T-helper 2 cell treated with Interferon-gamma antibody and Interleukin-4, amounts not matched to agents 100 ng/mL and 5 ng/mL, for 36 hours (primary cell): ENCODE data around the gene IPO11. TPM values are rescaled to one million over a fixed set of nuclear protein-coding genes. Genes with fewer than 3 reads are reported as not detected.

Experiments
- intact Hi-C: fragments of 100-400 bp; cut with micrococcal nuclease; formaldehyde crosslinking; loops from one replicate; pipeline ENCODE4 v1.15.1; 2023
- total RNA-seq: library from RNA; stranded (reverse); gene quantifications from 2 replicates; pipeline ENCODE4 v1.2.3, GENCODE V29; 2022

Gene IPO11
- total RNA-seq, 1 donor from 2014 or later: 33.7 TPM

- intact Hi-C loops: no loop called here
Measured at GRCh38 chr5:62568143-62568542, 155.6 kb downstream of the IPO11 start.

- intact Hi-C loops: no loop called here
Measured at GRCh38 chr5:62568800-62569432, 156.4 kb downstream of the IPO11 start.

DNA sequence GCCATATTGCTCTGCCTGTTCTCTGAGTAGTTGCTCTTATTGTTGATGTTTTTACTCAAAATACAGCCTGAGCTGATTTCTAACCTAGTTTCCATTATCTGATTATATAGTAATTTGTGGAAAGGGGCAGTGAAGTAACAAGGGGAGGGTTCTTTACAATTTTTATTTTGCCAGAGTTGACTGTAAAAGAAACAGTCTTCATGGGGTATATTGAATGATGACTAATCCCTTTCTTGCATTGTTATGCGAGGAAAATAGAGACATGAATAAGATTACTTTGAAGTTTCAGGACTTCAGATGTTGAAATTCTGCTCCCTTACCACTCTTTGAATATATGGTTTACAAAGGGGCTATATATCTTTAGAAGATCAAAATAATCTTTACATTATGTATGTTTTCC is 156.9 kb downstream of the IPO11 start:
- intact Hi-C loops: no loop called here

GRCh38 chr5:62572918-62573514 is 160.5 kb downstream of the IPO11 start:
- intact Hi-C loops: loop anchor here (10.0 kb wide), 1 partner anchor 88 kb away; no protein-coding TSS in a partner anchor

DNA sequence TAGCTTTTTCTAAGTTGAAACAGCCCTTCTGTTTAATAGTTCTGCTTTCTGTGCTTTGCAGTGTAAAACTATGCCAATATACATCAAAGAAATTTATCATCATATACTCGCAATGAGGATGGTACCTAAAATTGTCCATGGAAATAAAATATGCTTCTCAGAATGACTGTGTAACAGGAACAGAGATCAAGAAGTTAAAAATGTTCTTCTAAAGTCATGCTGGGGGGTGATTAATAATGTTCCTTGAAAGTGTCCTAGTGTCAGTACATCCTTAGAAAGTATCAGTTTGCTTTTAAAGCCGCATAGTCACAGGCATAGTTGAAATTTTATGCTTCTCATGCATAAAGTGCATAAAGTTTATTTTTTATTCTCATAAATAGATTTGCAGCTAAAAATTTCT is 162.0 kb downstream of the IPO11 start:
- intact Hi-C loops: loop anchor here (10.0 kb wide), 1 partner anchor 90 kb away; no protein-coding TSS in a partner anchor

DNA sequence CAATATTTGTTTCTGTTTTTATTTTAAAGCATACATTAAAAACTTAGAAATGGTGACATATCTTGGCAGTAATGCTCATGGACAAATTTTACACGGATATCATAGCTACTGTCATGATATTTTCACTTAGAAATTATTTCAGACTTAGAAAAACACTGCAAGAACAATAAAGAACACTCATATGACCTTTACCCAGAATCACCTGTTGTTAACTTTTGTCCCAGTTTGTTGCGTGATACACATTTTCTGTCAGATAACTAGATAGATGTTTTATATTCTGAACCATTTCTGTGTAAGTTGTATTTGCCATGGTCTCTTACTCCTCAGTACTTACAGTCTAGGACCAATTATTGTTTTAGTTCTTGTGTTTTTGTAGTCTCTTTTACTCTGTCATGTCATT is 162.5 kb downstream of the IPO11 start:
- intact Hi-C loops: loop anchor here (5.0 to 10.0 kb wide), 2 partner anchors 90 to 288 kb away; no protein-coding TSS in a partner anchor

DNA sequence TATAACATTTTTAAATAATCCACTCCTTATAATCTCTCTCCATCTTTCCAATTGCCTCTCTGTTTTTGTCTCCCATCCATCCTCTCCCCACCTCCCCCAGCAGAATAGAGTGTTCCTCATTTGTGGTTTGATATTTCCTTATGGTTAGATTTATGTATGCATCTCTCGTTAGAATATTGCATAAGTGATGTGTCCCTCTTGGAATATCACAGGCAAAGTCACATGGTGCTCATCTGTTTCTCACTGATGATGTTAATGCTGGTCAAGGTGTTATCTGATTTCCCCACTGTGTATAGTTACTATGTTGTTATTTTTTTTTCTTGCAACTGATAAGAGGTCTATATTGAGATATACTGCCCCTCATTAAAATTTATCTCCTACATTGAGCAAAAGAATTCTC is 162.9 kb downstream of the IPO11 start:
- intact Hi-C loops: loop anchor here (5.0 to 10.0 kb wide), 2 partner anchors 91 to 288 kb away; no protein-coding TSS in a partner anchor

DNA sequence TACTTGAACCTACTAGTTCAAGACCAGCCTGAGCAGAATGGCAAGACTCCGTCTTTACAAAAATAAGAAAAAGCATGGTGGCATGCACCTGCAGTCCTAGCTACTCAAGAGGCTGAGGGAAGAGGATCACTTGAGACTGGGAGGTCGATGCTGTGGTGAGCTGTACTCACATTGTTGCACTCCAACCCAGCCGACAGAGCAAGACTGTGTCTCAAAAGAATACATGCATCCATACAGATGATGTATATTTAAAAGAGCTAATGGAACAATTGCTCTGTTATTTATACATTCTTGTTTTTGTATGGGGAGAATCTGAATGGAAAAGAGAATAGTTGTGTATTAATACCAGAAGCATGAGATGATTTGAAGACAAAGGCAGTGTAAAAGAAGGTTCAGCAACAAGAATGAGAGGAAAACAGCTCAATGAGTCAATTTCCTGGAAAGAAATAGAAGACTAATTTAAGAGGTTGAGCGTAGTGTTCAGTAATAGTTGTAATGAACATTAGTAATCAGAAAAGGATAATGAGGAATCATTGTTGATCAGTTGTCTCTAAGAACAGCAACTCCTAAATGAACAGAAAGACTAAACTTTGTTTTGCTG is 164.1 kb downstream of the IPO11 start:
- intact Hi-C loops: loop anchor here (5.0 to 10.0 kb wide), 2 partner anchors 92 to 289 kb away; no protein-coding TSS in a partner anchor

GRCh38 chr5:62577488-62577887 is 164.9 kb downstream of the IPO11 start:
- intact Hi-C loops: loop anchor here (5.0 to 10.0 kb wide), 2 partner anchors 93 to 290 kb away; no protein-coding TSS in a partner anchor

- intact Hi-C loops: loop anchor here (1.0 to 10.0 kb wide), 3 partner anchors 94 to 291 kb away; no protein-coding TSS in a partner anchor
Measured at GRCh38 chr5:62578540-62578939, 166.0 kb downstream of the IPO11 start, which contains the start of gene LRRC70. Gene LRRC70, plus strand, starts transcription at chr5:62578819. Its CDS starts 620 bp downstream, at chr5:62579439.

DNA sequence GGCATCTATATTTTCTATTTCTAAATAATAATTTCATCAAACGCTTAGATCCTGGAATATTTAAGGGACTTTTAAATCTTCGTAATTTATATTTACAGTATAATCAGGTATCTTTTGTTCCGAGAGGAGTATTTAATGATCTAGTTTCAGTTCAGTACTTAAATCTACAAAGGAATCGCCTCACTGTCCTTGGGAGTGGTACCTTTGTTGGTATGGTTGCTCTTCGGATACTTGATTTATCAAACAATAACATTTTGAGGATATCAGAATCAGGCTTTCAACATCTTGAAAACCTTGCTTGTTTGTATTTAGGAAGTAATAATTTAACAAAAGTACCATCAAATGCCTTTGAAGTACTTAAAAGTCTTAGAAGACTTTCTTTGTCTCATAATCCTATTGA is 167.2 kb downstream of the IPO11 start:
- intact Hi-C loops: loop anchor here (5.0 to 10.0 kb wide), 2 partner anchors 95 to 292 kb away; no protein-coding TSS in a partner anchor

GRCh38 chr5:62581836-62582597 is 169.5 kb downstream of the IPO11 start:
- intact Hi-C loops: no loop called here

GRCh38 chr5:62584391-62584790 is 171.8 kb downstream of the IPO11 start:
- intact Hi-C loops: no loop called here

GRCh38 chr5:62585306-62585705 is 172.7 kb downstream of the IPO11 start:
- intact Hi-C loops: no loop called here

- intact Hi-C loops: no loop called here
Measured at GRCh38 chr5:62585751-62586150, 173.2 kb downstream of the IPO11 start.

GRCh38 chr5:62587737-62588136 is 175.2 kb downstream of the IPO11 start:
- intact Hi-C loops: no loop called here

DNA sequence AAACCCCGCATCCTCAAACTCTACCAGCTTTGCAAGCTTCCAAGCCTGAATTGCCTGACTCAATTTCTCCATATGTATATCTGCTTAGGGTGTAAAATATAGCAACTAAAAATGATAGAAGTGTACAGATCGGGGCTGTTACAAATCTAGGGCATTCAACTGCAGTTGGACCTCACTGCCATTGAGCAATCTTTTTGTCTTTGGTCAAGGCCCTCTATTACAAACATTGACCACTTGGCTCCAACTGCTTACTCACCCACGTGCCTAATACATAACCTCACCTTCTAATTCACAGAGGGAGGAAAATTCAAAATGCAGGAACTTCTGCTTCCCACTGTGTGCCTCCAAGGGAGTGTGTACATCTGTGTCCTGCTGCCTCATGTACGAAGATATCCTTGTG is 176.1 kb downstream of the IPO11 start:
- intact Hi-C loops: no loop called here

DNA sequence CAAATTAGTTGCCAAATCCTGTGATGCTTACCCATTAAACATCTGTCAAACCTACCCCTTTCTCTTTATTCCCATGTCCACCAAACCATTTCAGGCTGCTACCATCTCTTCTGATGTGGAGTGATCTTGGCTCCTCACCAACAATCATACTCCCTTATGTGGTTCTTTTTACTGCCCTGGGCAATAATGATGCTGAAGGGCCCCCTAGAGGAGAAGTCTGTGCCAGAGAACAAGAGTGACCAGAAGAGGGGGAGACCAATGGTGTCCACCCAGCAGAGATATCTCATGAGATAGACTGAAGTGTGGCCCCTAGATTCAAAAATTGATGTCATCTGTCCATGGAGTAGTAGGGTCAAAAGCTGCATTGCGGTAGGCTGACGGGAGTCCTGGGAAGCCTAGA is 176.9 kb downstream of the IPO11 start:
- intact Hi-C loops: no loop called here

DNA sequence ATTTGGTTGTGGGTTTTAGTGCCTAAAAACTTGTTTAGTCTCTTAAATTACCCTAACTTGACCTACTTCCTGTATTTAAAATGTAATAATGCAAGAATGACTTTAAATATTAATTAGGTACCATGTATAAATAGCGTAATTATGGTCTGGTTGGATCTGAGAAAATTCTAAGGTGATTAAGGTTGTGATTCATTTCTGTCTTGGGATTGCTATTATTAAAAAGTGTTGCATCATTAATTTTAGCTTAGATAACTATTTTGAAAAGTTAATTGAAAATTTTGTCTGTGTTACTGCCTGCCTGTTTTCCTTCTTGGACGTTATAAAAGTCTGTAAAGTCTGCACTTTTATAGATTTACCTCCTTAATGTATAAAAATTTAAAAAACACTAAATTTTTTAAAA is 177.8 kb downstream of the IPO11 start:
- intact Hi-C loops: no loop called here

DNA sequence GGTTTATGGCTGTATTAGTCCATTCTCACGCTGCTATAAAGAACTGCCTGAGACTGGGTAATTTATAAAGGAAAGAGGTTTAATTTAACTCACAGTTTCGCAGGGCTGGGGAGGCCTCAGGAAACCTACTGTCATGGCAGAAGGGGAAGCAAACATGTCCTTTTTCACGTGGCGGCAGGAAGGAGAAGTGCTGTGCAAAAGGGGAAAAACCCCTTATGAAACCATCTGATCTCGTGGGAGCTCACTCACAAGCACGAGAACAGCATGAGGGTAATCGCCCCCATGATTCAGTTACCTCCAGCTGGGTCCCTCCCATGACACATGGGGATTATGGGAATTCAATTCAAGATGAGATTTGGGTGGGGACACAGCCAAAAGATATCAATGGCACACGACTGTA is 180.0 kb downstream of the IPO11 start:
- intact Hi-C loops: no loop called here

DNA sequence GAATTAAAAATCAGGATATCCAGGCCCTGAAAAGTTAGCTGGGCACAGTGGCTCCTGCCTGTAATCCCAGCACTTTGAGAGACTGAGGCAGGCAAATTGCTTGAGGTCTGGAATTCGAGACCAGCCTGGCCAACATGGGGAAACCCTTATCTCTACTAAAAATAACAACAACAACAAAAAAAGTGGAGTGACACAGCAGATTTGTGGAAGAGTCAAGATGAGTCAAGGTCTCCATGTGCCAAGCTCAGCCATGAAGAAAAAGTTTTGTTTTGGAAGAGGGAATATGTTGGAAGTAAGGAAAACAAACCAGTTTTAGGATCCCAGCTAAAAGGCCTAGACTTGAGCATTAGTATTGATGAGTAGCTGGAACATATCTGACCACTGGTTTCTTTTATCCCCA is 180.8 kb downstream of the IPO11 start:
- intact Hi-C loops: no loop called here
